Spleen (tissue), 7 donors: ENCODE measurements around the gene CD48.

Source experiments
- POLR2A ChIP-seq, 3 donors: fragments of 450-650 bp; IDR thresholded peaks; one replicate each; pipeline ENCODE4 v1.5.1; 2017; ENCODE audit warnings: antibody characterized with exemption in 3 of 3, mild to moderate bottlenecking in 1 of 3
- POLR2AphosphoS5 ChIP-seq, 3 donors: sonication (generic); formaldehyde crosslinking; IDR thresholded peaks; one replicate each; pipeline ENCODE4 v1.5.1; 2017; ENCODE audit warnings: antibody characterized with exemption in 3 of 3
- TF ChIP-seq, protein P1 (sequence below), 11 experiments: fragments of 200-600 bp in 7 of 11; fragments of 450-650 bp in 4 of 11; sonication (generic) in 4 of 11; IDR thresholded peaks in 8 of 11; conservative IDR thresholded peaks in 3 of 11; 1 replicate in 7 of 11; 2 replicates in 4 of 11; pipeline versions ENCODE4 v1.4.0 to v1.8.0; 2016 to 2021; ENCODE audit warnings: antibody characterized with exemption in 11 of 11, inconsistent platforms in 4 of 11, mild to moderate bottlenecking in 1 of 11
- donor health status: DM: no; HTN: no; CAD: no; lungs with moderate emphysema.
- donor health status: DM: no; HTN: no; CAD: no.
- donor health status: DM: no; HTN: no; CAD: no.

GRCh38 chr1:160669802-160670201 is 41.8 kb downstream of the CD48 start:
- no peak for TF ChIP-seq POLR2A (IDR thresholded peaks at IDR 0.05)
- TF ChIP-seq, protein P1, sequence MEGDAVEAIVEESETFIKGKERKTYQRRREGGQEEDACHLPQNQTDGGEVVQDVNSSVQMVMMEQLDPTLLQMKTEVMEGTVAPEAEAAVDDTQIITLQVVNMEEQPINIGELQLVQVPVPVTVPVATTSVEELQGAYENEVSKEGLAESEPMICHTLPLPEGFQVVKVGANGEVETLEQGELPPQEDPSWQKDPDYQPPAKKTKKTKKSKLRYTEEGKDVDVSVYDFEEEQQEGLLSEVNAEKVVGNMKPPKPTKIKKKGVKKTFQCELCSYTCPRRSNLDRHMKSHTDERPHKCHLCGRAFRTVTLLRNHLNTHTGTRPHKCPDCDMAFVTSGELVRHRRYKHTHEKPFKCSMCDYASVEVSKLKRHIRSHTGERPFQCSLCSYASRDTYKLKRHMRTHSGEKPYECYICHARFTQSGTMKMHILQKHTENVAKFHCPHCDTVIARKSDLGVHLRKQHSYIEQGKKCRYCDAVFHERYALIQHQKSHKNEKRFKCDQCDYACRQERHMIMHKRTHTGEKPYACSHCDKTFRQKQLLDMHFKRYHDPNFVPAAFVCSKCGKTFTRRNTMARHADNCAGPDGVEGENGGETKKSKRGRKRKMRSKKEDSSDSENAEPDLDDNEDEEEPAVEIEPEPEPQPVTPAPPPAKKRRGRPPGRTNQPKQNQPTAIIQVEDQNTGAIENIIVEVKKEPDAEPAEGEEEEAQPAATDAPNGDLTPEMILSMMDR (IDR thresholded peaks at IDR 0.05 in 8 of 11, conservative IDR thresholded peaks at IDR 0.05 in 3 of 11): no peak
- TF ChIP-seq POLR2AphosphoS5 (IDR thresholded peaks at IDR 0.05): no peak
